GM18867 (cell line): Measurements from ENCODE around the gene HDAC10.
A peak's percentile ranks its signal among the peaks of the same experiment; 100 is the strongest.
"Not testable (repeated sequence)": the region's sequence is repeated elsewhere in the genome, so short reads cannot be mapped to it uniquely, and the experiment has no call there.

ENCODE experiments used
- ATAC-seq: cut with Tn5 transposase; IDR thresholded peaks from one replicate; pipeline ENCODE4 v1.9.1; 2021; ENCODE audit warnings: mild to moderate bottlenecking, moderate library complexity; ENCODE audit not compliant: unreplicated experiment

Gene HDAC10

DNA sequence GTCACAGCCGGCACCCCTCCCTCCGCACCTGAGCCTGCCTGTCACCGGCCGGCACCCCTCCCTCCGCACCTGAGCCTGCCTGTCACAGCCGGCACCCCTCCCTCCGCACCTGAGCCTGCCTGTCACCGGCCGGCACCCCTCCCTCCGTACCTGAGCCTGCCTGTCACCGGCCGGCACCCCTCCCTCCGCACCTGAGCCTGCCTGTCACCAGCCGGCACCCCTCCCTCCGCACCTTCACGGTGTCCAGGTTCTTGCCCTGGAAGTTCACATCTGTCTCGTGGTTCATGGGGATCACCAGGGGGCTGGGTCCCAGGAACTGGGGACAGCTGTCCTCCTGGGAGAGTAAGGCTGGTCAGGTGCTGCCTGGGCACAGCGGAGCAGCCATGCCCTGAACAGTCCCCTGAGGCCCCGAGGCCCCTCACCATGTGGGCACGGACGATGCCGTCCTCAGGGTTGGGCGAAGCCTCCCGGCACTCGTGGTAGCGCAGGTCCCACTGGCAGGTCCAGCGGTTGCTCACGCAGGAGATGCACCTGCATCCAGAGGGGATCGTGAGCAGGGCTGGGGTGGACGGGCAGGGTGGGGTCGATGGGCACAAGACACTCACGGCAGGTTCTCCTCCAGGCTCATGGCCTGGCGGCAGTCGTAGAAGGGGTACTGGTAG is 34.6 kb upstream of the HDAC10 start:
- no peak for ATAC-seq

DNA sequence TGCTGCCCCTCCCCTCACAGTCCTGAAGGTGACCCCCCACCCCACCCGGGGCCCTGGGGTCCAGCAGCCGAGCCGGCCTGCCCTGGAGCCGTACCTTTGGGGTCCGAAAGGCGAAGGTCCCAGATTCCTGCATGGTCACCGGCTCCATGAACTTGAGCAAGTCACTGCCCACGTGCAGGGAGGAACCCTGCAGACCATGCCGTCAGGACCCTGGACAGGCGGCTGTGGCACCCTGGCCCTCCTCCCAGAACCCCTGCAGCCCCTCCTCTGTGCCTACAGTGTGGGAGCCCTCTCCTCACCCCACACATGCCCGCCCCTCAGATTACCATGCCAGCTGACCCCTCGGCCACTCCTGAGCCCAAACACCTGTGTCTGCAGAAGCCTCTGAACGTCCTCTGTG is 33.4 kb upstream of the HDAC10 start:
- ATAC-seq: no peak

GRCh38 chr22:50283821-50284220 is 32.8 kb upstream of the HDAC10 start:
- ATAC-seq: no peak

- no peak for ATAC-seq
Measured at GRCh38 chr22:50282361-50283155, 31.5 kb upstream of the HDAC10 start.

GRCh38 chr22:50281957-50282356 is 30.9 kb upstream of the HDAC10 start:
- ATAC-seq: no peak

DNA sequence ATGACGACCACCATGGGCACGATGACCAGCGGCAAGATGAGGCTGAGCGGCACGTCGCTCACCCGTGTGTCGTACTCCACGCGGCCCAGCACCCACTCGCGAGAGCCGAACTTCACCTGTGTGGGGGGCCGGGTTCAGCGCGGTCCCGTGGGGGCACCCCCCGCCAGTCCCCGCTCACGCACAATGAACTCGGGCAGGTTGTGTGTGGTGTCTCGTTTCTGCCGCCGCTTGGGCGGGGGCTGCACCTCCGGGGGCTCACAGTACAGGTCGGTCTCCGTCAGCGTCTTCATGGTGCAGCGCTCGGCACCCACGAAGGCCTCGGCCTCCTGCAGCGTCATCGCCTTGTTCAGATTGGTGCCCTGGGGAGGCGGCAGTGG is 30.3 kb upstream of the HDAC10 start:
- no peak for ATAC-seq

DNA sequence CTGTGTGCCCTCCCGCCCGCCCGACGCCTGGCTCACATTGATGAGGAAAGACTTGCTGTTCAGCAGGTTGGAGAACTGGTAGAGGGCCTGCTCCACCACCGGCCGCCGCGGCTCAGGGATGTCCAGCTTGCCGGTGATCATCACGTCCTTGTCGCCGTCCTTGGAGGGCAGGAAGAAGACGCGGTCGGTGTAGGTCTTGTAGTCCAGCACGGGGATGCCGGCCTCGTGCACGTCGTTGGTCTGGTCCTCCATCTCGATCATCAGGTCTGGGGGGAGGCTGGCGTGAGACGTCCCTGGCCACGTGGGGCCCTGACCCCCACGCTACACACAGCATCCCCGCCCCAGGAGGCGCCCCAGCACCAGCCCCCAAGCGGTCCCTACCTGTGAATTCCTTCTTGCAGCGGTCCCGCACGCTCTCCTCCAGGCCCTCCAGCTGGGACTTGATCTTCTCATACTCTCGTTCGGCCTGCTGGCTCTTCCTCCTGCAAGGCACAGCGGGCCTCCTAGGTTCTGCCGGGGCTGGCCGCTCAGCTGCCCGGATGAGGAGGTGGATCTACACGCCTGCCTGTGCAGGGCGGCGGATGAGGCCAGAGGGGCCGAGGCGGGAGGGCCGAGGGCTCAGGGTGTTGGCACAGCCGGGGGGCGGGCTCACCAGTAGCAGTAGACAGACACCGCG is 29.8 kb upstream of the HDAC10 start:
- no peak for ATAC-seq

- ATAC-seq: no peak
Measured at GRCh38 chr22:50280022-50280707, 29.1 kb upstream of the HDAC10 start.

GRCh38 chr22:50278956-50279619 is 28.0 kb upstream of the HDAC10 start:
- ATAC-seq: no peak

- no peak for ATAC-seq
Measured at GRCh38 chr22:50278461-50278860, 27.4 kb upstream of the HDAC10 start.

GRCh38 chr22:50277761-50278160 is 26.7 kb upstream of the HDAC10 start:
- ATAC-seq: no peak

DNA sequence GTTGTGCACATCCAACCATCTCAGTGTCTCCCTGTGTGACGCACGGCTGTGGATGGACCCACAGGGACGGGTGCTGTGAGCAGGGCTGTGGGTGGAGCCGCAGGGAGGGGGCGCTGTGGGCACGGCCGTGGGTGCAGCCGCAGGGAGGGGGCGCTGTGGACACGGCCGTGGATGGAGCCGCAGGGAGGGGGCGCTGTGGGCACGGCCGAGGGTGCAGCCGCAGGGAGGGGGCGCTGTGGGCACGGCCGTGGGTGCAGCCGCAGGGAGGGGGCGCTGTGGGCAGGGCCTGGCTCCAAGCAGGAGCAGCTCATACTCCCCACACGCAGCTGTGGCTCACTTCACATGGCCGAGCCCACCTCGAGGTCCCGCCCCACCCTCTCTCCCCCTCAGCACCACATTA is 25.1 kb upstream of the HDAC10 start:
- ATAC-seq: peak; percentile 70

DNA sequence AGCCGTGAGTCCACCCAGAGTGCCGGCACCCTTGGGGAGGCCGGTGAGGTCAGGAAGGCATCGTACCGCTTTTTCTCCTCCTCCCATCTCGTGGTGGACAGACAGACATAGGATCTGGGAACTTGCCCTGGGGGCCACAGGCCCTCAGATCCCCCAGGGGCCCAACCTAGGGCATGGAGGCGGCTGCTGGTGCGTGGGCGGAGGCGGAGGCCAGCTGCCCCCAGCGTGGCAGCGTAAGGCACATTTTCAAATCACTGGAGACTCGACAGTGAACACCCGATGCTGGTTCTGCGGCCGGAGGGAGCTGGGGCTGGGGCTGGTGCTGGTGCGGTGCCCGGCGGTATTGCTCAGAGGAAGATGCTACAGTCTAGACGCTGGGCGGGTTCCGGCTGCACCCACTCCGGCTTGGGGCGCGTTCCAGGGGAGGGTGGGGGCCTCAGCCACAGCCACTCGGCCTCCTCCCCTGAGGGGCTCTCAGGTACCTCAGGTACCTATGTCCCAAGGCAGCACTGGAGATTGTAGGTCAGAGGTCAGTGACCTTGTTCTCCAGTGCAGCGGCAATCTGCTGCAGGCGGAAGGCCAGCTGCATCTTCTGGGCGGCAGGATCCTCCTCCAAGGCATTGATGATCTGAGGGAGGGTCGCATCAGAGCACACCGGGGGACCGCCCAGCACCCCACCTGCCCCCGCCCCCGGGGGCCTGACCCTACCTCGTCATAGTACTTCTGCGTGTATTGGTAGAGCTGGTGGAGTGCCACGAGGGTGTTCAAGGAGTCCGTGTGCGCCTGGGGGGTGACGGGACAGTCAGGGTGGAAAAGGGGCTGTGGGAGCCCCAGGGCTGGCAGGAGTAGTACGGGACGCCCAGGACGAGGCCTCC is 24.4 kb upstream of the HDAC10 start:
- no peak for ATAC-seq

DNA sequence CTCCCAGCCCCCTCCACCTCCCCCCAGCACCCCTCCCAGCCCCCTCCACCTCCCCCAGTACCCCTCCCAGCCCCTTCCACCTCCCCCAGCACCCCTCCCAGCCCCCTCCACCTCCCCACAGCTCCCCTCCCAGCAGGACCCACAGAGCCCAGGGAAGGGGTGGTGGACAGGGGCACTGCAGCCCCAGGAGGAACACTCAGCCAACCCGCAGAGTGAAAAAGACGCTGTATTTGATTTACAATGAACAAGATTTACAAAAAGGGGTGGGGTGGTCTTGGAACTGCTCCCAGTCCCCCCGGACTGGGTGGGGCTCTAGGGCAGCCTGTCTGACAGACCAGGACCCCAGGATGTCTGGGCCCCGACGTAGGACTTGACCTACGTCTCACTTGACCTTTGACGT is 23.7 kb upstream of the HDAC10 start:
- ATAC-seq: no peak

DNA sequence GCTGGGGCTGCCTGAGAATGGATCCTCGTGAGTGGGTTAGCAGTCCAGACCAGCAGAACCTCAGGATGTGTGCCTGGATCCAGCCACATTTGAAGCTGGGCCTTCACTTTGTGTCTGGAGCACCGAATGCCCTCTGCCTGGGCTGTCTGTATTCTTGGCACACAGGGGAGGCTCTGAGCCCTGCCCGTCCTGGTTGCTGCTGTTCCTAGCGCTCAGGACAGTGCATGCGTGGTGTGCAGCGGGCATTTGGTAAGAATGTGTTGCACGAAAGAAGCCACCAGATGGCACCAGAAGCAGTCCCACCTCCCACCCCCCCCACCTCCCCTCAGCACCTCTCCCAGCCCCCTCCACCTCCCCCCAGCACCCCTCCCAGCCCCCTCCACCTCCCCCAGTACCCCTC is 23.2 kb upstream of the HDAC10 start:
- ATAC-seq: no peak

- not testable (repeated sequence) for ATAC-seq
Measured at GRCh38 chr22:50273781-50274180, 22.7 kb upstream of the HDAC10 start.

GRCh38 chr22:50273352-50273751 is 22.3 kb upstream of the HDAC10 start:
- ATAC-seq: not testable (repeated sequence)

DNA sequence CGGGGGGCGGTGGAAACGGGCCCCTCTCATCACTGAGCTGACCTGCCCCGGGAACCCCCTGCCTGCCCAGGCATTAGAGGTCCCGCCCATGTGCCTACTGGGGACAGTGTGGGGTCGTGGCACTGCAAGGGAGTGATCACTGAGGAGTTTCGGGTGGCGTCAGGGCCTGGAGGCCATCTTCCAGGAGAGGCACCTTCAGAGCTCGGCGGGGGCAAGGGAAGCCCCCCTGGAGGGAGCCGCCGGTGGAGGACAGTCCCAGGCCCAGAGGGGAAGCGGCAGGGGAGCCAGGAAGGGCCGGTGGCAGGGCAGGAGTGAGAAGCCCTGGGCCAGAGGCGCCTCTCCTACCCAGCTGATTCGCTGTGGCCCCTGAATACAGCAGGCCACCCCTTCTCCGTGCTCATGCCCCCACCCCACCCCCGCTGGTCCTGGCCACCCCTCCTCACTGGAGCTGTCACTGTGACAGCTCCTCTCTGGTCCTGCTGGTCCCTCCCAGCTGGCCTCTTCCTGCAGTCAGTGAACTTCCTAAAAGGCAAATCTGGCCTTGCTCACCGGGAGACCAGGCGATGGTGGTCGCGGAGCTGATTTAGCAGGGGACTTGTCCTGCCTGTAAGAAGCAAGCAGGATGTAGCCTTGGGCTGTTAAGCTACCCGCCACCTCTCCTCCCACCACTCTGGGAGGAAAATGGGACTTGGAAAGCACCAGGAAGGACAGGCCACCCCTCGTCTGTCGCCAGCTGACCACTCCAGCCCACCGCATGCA is 21.2 kb upstream of the HDAC10 start:
- ATAC-seq: no peak

DNA sequence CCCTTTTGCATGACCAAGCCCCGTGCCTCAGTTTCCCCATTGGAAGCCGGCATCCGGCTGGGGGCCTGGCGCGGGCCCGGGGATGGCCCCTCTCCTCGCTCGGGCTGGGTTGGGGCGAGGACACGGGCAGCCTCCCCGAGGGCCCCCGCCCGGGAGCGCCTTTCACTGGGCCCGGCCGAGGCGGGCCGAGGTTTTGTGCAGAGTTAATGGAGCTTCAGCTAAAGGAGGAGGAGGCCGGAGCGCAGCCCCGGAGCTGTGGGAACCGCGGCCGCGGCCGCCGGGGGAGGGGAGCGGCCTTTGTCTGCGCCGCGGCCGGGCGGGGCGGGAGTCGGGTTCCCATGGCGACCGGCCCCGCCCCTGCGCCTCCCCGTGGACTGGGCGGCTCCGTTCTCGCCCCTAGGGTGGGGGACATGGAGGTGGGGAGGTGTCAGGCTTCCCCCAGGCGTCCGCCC is 20.5 kb upstream of the HDAC10 start:
- ATAC-seq: no peak
